RCC 7860 (cell line): ENCODE measurements around the gene RWDD2A.
"Not testable (repeated sequence)": the region's sequence is repeated elsewhere in the genome, so short reads cannot be mapped to it uniquely, and the experiment has no call there.

Source experiments
- DNase-seq: peaks from one replicate; pipeline ENCODE4 v3.0.0-alpha.2; 2015; ENCODE audit warnings: low spot score
- FAIRE-seq: peaks from 2 replicates; lab custom pipeline; 2012; peaks lifted over from hg19 to GRCh38; lab: Jason Lieb, UNC

RWDD2A gene

DNA sequence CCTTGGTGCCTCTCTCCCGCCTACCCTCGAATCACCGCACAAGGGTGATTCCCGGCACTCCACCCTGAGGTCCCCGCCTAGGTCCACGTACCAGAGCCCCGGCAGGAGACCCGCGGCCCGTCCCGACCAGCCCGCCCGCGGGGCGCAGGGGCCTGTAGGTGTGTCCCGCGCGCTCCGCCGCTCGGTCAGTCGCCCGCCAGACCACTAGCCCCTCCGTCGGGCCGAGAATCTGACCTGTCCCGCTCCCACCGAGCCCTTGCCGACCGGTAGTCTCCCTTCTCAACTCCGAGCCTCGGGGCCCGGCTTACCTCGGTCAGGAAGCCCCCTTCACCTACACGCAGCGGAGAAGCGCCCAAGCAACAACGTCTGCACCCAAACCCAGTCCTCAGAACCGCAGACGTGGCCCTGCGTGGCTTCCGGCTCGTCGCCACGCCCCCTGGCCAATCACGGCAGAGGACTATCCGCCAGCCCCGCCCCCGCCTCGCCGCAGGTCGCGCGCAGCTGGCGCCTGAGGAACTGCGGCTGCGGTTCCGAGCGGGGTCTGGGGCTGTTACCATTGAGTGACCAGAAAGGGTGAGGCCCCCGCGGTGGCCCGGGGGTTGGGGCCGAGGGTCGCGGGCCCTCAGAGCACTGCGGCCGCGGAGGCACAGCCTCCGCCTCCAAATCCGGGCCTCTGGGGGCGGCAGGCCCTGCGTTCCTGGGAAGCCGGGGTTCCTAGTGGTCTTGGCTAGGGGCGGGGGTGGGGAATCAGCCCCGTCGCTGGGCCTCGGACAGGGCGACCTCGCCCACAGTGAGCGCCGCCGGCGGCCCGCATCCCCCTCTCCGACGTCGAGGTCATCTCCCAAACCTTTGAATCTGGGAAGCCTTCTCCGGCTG, at the start of gene RWDD2A, which contains the start of gene PGM3:
Gene RWDD2A, plus strand, starts transcription at position 487 of the 876 bp plus-strand sequence. CDS start 1,095 bp downstream, outside the sequence.
Gene PGM3, minus strand, starts transcription at position 395 of the 876 bp plus-strand sequence. CDS start 2,253 bp downstream, outside the sequence.
- DNase-seq: peak; percentile 65
- no peak for FAIRE-seq

- no peak for FAIRE-seq
- no peak for DNase-seq
Observed at GRCh38 chr6:83151114-83151513, 42.0 kb upstream of the RWDD2A start.

DNA sequence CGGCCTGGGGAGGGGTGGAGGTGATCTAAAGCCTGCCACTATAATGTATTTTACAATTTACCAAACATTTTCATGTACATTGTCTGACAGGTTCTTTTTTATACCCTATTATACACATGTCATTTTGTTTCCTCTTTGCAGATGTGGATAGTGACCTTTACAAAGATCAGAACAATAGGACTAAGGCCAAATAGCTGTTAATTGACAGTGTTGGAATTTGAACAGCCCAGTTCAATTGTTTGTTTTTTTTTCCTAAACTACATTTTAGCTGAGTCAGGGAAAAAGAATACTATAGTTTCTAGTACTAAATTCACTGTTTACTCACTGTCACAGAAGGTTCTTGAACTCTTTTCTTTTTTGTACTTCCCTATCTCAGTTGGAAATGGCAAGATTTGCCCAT, 40.2 kb upstream of the RWDD2A start:
- FAIRE-seq: no peak

DNA sequence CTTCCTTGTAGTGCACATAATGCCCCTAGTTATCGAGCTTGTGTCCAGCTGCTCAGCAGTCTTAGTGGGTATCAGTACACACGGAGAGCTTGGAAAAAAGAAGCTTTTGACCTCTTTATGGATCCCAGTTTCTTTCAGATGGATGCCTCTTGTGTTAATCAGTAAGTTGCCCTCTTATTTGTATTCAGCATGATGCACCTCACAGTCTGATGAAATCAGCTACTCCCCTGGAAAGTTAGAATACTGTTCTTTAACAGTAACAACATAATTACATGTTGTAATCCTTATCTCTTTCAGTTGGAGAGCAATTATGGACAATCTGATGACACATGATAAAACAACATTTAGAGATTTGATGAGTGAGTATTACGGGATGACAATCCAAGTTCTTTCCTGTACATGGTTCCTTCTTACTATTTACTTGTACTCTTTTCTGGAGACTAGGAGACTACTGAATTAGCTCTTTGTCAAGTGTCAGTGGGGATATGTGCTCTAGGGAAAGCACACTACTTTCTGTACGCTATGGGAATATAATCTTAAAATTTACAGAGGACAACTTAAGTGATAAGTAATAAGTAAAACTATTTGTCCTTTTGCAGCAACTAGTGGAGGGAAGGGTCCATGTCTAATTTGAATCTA, 39.2 kb upstream of the RWDD2A start:
- FAIRE-seq (no peak), DNase-seq (no peak)

More for the DNA sequence above, 40.2 kb upstream of the RWDD2A start:
- no peak for DNase-seq

- FAIRE-seq: no peak
Observed at GRCh38 chr6:83155794-83156193, 37.4 kb upstream of the RWDD2A start.

DNA sequence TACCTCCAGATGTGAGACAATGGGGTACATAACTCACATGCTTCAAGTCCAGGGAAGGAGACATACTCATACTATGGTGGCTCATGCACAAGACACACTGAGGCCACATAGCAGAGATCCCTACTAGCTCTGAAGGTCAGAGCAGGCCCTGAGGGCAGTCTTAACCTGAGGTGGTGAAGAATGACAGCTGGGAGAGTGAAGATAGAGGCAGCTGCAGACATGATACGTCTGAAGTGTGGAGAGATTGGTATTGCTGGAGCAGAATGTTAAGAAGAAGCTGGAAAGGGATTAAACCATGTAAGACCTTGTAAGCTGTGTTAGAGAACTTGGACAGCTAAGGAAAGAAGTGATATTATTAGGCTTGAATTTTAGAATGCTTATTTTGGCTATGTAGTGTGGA, 33.0 kb upstream of the RWDD2A start:
- DNase-seq (no peak), FAIRE-seq (no peak)

More at GRCh38 chr6:83155794-83156193, 37.4 kb upstream of the RWDD2A start:
- DNase-seq: no peak

- no peak for FAIRE-seq
- no peak for DNase-seq
Observed at GRCh38 chr6:83167726-83168278, 25.4 kb upstream of the RWDD2A start.

GRCh38 chr6:83168556-83168955, 24.6 kb upstream of the RWDD2A start:
- DNase-seq: no peak
- no peak for FAIRE-seq

GRCh38 chr6:83169106-83169505, 24.1 kb upstream of the RWDD2A start:
- DNase-seq (no peak), FAIRE-seq (no peak)

DNA sequence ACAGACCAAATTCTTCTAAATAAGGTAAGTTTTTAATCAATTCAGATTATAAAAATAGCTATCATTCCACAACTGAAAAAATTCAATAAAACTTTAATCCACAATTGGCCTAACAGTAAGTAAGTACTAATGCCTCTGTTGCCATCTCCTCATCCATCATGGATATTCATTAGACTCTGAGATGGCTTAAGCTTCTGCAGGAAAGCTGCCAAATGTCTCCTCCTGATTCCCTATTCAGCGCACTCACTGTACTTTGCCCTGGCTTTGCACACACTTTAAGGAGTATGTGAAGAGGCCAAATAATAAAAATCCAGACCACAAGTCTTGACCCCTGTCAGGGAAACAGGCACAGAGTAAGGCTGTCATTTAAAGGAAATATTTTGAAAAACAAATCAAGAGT, 23.6 kb upstream of the RWDD2A start:
- FAIRE-seq: no peak
- no peak for DNase-seq

GRCh38 chr6:83176246-83176645, 16.9 kb upstream of the RWDD2A start:
- DNase-seq: no peak
- FAIRE-seq: no peak

GRCh38 chr6:83180426-83180950, 12.7 kb upstream of the RWDD2A start:
- no peak for FAIRE-seq
- DNase-seq: no peak

GRCh38 chr6:83182114-83182513, 11.0 kb upstream of the RWDD2A start:
- no peak for FAIRE-seq

DNA sequence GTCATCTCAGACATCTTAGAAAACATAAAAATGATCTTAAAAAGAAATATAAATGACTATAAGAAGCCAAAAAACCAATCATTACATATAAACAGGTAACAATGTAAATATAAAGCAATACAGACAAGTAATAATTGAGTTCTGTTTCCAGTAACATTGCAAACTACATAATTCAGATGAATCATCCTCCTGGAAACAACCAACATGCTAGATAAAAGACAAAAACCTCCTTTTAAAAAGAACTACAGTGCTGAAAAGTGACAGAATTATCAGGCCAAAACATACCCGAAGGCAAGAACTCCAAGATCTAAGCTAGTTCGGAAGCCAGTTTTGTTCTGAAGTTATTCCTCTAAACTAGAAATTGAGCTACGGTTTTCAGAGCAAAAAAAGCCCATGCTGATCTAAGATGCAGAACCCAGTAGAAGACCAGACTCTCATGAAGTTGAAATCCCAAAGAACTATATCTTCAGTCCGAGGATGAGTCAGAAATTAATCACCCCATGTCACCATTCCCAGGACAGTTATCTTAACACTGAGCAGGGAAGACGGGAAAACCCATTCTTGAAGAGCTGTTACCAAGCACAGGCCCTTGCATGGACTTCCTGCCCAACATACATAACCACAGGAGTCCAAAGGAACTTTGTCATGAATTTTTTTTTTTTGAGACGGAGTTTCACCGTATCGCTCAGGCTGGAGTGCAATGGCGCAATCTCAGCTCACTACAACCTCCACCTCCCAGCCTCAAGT, 9.9 kb upstream of the RWDD2A start:
- DNase-seq: peak; percentile 96
- peak; percentile 97 for FAIRE-seq

More at GRCh38 chr6:83182114-83182513, 11.0 kb upstream of the RWDD2A start:
- no peak for DNase-seq

DNA sequence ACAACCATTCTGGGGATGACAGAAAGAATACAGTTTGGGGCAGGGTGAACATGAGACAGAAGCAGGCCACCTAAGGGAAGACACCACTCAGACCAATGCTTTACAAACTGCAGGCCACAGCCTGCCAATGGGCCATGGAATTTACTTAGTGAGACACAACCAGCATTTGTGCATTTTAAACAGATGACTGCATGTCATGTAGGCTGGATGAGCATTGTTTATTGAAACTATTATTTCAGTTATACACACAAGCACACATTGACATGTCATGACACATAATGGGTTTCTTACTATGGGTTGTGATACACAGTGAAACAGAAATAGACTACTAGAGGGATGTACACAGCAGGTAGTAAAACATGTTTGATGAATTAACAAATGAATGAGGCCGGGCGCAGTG, 8.1 kb upstream of the RWDD2A start:
- DNase-seq (no peak), FAIRE-seq (no peak)

DNA sequence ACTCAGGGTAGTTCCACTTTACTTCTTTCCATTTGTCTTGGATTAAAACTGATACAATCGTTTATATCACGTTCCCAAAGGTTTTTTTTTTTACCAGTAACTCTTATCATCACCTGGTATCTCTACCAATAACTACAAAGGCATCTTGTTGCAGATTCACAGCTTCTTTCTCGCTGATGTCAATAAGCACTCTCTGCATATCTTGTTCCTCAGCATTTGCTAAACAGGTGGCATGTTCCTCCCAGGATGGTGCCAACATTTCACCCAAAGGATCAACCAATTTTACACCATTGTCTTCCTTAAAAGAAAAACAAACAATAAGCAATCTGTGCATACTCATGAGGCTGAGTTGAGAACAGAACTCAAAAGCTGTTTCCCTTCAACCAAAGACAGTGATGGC, 4.7 kb upstream of the RWDD2A start:
- FAIRE-seq (no peak), DNase-seq (no peak)

GRCh38 chr6:83190626-83191025, 2.5 kb upstream of the RWDD2A start:
- no peak for FAIRE-seq
- DNase-seq: no peak

GRCh38 chr6:83191974-83192373, 1.2 kb upstream of the RWDD2A start:
- not testable (repeated sequence) for DNase-seq, FAIRE-seq

GRCh38 chr6:83192456-83192855, 701 bp upstream of the RWDD2A start:
- FAIRE-seq (no peak), DNase-seq (no peak)

GRCh38 chr6:83193747-83194566, 800 bp downstream of the RWDD2A start:
- FAIRE-seq (no peak), DNase-seq (no peak)
